Activated naive CD4-positive, alpha-beta T cell treated with anti-CD3 and anti-CD28 coated beads, Interleukin-2, amount 10 ng/mL, durations not matched to agents 5 hours and 36 hours (primary cell): ENCODE results near the gene IL1RAP. TPM values are rescaled to one million over a fixed set of nuclear protein-coding genes. Genes with fewer than 3 reads are reported as not detected.

Experiments
- total RNA-seq, 2 experiments: library from RNA; stranded (reverse); gene quantifications; one replicate each; pipeline ENCODE4 v1.2.3, GENCODE V29; 2021

IL1RAP gene
- 1 to 10 TPM; 8.8 to 8.9 TPM for total RNA-seq

GRCh38 chr3:190513409-190514370, at the start of gene IL1RAP:
TSS of gene IL1RAP (plus strand) at chr3:190514085. CDS start at chr3:190564290, 50,205 bp downstream.

Other genes starting within 250 kb of the IL1RAP start
- gene CLDN1, start 191.6 kb upstream of the IL1RAP start, total RNA-seq: under 1 TPM in 1 of 2 experiments, not detected in 1; 0.07 TPM
- not detected for gene CLDN16, start 125.9 kb upstream of the IL1RAP start, total RNA-seq
- gene TMEM207, start 64.2 kb upstream of the IL1RAP start, total RNA-seq: not detected